ENCODE measurements around the gene TFPI.
A peak's percentile ranks its signal among the peaks of the same experiment; 100 is the strongest.
"Not testable (repeated sequence)": the region's sequence is repeated elsewhere in the genome, so short reads cannot be mapped to it uniquely, and the experiment has no call there.

The TFPI gene

GRCh38 chr2:187554011-187554703, at the start of gene TFPI:
Gene TFPI (minus strand): TSS chr2:187554435. CDS start chr2:187503768, 50,667 bp downstream.
- peak within 1 kb of the TSS; percentile 71 for H3K4me3 ChIP-seq (ENCODE audit: low read depth, low read length)
- peak; percentile 28 for DNase-seq (ENCODE audit: low read depth)

- no peak for DNase-seq (ENCODE audit: low read depth)
These were observed 40.6 kb upstream of the TFPI start for GRCh38 chr2:187594801-187595200.

DNA sequence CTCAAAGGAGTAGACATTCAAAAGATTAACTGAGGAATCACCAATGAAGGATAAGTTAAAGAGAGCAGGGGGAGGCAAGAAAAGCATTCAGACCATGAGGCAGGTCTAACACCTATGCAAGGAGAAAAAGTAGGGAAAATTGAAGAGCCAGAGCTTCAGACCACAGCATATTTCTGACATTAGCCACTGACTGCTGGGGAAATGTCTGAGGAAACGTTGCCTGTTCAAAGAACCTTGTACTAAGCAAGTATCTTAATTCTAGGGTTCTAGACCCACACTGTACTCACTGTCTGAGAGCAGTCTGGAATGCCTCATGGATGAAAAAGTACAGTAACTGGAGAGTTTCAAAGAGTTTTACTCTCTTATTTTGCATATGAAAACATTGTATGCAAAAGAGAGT, 39.5 kb upstream of the TFPI start:
- no peak for DNase-seq (ENCODE audit: low read depth)
- no peak overlapping the region for H3K4me3 ChIP-seq (ENCODE audit: low read depth, low read length)

More at GRCh38 chr2:187594801-187595200, 40.6 kb upstream of the TFPI start:
- H3K4me3 ChIP-seq (ENCODE audit: low read depth, low read length): no peak overlapping the region

DNA sequence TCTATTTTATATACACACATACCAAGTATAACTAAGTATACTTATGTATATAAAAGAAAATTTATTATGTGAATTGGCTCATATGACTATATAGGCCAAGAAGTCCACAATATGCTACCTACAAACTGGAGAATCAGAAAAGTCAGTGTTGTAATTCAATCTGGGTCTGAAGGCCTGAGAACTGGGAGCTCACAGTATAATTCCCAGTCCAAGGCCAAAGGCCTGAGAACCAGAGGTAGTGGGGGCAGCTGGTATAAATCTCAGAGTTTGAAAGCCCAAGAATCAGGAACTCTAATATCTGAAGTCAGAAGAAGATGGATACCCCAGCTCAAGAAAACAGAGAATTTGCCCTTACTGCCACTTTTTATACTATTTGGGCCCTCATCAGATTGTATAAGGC, 38.9 kb upstream of the TFPI start:
- no peak for DNase-seq (ENCODE audit: low read depth)
- H3K4me3 ChIP-seq (ENCODE audit: low read depth, low read length): no peak overlapping the region

DNA sequence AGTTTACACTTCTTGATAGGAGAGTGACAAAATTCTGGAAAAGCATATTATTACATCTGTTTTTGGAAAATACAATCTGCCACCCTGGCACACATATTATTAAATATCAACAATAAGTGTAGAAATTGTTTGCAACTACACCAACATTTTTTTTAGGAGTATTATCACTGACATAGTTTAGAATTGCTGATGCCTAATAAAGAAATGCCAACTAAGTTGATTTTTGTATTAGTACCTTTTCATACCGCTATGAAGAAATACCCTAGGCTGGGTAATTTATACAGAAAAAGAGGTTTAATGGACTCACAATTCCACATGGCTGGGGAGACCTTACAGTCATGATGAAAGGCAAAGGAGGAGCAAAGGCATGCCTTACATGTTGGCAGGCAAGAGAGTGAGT, 35.9 kb upstream of the TFPI start:
- DNase-seq (ENCODE audit: low read depth): no peak
- no peak overlapping the region for H3K4me3 ChIP-seq (ENCODE audit: low read depth, low read length)

DNA sequence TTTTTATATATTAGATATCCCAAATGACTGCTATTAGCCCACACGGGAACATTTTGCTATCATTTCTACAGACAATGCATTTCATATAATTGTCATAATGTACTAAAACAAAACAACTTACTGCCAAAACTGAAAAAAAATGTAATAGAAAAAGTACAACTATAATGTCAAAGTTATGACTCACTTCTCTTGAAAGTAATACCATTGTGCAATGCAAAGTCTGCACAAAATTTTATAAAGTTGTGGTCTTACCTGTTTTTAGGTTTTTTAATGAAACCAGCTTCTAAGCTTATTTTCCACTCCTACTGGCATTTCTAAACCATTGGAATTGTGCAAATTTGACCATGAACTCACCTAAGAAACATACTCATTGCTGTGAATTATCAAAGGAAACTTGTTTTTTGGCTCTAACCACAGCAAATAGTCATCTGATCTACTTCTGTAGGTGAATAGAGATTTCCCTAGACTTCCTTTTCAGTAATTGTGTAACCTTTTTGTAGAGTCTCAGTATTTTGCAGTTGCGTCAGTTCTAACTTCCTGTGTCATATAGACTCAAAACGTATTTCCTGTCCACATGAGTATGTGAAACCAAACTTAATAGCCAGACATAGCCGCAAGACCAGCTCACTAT, 31.9 kb upstream of the TFPI start:
- peak; percentile 54 for DNase-seq (ENCODE audit: low read depth)
- H3K4me3 ChIP-seq (ENCODE audit: low read depth, low read length): no peak overlapping the region

GRCh38 chr2:187581125-187581896, 27.1 kb upstream of the TFPI start:
- DNase-seq (ENCODE audit: low read depth): peak; percentile 13
- H3K4me3 ChIP-seq (ENCODE audit: low read depth, low read length): peak overlapping the region; percentile 21

DNA sequence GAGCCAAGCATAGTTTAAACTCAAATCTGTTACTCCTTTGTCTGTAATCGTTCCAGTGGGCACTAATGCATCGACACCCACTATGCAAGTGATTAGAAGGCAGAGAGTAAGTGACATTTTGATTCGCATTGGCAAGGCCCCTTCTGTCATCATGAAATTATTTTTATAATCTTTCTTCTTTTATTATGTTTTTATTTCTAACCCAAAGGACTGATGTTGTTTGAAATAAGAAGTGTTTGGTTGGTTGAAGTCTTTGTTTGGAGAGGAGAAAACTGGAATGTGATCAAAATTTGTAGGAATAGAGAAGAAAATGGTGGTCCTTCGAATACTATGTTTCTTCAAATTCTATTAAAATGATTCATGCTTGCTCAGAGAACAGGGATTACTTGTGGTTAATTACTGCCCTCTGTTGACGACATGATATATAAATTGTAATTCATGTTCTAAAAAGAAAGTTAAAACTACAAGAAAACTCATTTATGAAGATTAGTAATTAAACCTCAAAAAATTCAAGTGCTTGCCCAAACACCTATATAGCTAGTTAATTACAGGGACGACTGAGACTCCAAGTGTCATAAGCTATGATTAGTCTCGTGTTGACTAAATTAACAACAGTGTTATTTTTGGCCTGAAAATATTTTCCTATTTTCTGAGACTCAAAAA, 26.4 kb upstream of the TFPI start:
- H3K4me3 ChIP-seq (ENCODE audit: low read depth, low read length): peak overlapping the region; percentile 12
- peak; percentile 44 for DNase-seq (ENCODE audit: low read depth)

GRCh38 chr2:187577310-187577709, 23.1 kb upstream of the TFPI start:
- no peak overlapping the region for H3K4me3 ChIP-seq (ENCODE audit: low read depth, low read length)
- DNase-seq (ENCODE audit: low read depth): no peak

DNA sequence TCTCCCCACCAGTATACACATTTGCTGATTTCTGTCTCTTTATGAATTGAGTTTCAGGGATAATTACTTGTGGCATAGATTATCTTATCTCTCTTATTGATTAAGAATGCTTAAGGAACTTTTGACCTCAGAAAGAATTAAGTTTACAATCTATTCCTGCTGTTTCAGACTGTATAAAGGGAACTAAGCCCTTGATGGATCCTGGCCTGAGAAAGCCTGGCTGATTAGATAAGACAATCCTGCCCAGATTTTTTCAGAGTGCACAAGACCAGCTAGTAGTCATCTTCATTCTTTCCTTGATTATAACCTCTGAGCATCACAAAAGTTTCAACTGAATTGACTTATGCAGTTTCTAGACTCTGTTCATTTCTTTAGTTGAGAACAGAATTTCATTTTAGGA, 22.7 kb upstream of the TFPI start:
- no peak for DNase-seq (ENCODE audit: low read depth)
- no peak overlapping the region for H3K4me3 ChIP-seq (ENCODE audit: low read depth, low read length)

GRCh38 chr2:187575751-187576067, 21.5 kb upstream of the TFPI start:
- no peak for DNase-seq (ENCODE audit: low read depth)
- H3K4me3 ChIP-seq (ENCODE audit: low read depth, low read length): no peak overlapping the region

DNA sequence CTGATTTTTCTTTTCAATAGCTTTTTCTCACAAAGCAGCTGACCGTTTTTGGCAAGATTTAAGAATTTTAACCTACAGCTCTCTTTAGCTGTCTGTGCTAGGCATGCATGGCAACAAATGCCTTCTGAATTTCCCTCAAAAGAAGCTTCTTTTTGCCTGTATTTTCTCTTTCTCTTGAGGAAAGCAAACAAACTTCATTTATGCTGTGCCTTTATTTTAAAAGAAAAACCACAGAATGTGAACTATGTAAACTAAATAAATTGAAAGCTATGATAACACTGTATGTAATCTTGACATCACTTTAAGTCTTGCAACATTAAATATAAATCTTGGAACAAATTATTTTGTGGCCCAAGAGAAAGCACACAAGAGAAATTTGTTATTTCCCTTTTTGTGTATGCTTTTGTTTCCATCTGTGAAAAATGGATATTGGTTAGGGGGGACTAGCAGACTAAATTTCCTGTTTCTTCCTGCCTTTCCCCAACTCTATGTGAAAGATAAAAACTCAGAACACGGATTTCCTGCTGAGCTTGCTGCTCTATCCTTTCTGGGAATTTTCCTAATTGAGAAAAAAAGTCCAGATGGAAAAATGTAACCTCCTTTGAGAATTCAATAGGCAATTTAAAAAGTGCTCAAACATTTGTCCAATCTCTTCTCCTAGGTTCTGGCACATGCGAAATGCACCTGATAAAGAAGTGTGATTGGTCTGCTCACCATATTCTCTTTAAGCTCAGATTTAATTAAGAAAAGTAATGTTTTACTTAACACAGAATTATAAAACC, 20.9 kb upstream of the TFPI start:
- DNase-seq (ENCODE audit: low read depth): peak; percentile 6
- H3K4me3 ChIP-seq (ENCODE audit: low read depth, low read length): no peak overlapping the region

GRCh38 chr2:187573722-187574121, 19.5 kb upstream of the TFPI start:
- DNase-seq (ENCODE audit: low read depth): no peak
- H3K4me3 ChIP-seq (ENCODE audit: low read depth, low read length): no peak overlapping the region

GRCh38 chr2:187571996-187572395, 17.8 kb upstream of the TFPI start:
- not testable (repeated sequence) for H3K4me3 ChIP-seq (ENCODE audit: low read depth, low read length); DNase-seq (ENCODE audit: low read depth)

DNA sequence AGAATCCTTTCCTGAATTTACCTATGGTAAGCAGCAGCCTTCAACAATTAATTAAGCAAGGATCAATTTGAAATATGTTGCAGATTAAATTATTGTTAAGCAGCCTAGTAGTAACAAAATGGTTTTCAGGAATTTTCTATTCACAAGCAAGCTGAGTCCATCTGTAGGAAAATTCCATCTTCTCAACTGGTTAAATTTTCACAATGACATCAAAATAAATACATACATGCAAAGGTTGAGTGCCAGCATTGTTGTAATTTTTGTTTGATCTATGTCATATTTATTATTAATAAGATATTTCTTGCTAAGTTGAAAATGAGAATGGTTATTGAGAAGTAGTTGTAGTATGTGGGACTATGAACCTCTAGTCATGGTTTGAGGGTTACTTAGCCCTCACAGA, 15.3 kb upstream of the TFPI start:
- H3K4me3 ChIP-seq (ENCODE audit: low read depth, low read length): no peak overlapping the region
- DNase-seq (ENCODE audit: low read depth): no peak

- H3K4me3 ChIP-seq (ENCODE audit: low read depth, low read length): no peak overlapping the region
- no peak for DNase-seq (ENCODE audit: low read depth)
These were observed 14.8 kb upstream of the TFPI start for GRCh38 chr2:187569042-187569441.

GRCh38 chr2:187567126-187567525, 12.9 kb upstream of the TFPI start:
- DNase-seq (ENCODE audit: low read depth): no peak
- H3K4me3 ChIP-seq (ENCODE audit: low read depth, low read length): no peak overlapping the region

DNA sequence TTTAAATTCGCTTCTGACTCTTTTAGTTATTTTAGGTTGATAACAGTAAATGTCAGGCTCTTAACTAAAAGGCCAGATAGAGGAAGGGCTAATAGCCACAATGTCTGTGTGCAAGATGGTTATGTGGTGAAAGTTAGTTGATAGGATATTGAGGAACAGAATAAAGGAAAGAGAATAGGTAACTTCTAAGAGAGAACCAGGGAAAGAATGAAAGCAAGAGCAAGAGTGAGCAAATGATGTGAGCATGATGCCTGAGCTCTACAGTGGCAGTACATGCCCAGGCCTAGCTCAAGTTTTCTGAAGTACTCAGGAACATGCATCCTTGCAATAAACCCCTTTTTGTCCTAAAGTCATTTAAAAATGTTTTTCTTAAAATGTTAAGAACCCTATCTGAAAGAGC, 12.5 kb upstream of the TFPI start:
- no peak for DNase-seq (ENCODE audit: low read depth)
- no peak overlapping the region for H3K4me3 ChIP-seq (ENCODE audit: low read depth, low read length)

- no peak overlapping the region for H3K4me3 ChIP-seq (ENCODE audit: low read depth, low read length)
- DNase-seq (ENCODE audit: low read depth): no peak
These were observed 12.0 kb upstream of the TFPI start for GRCh38 chr2:187566266-187566665.
